MM.1S (cell line): Measurements from ENCODE around the gene REG1A.

Experiments
- CTCF ChIP-seq: fragments of 300-600 bp; sonication (generic); IDR thresholded peaks from 2 replicates; pipeline ENCODE4 v1.5.1; 2016; ENCODE audit warnings: antibody characterized with exemption, low read length, mixed read lengths
- EZH2 ChIP-seq: fragments of 300-600 bp; sonication (generic); optimal IDR thresholded peaks from 2 replicates; pipeline ENCODE3; 2017; ENCODE audit warnings: low read depth, mild to moderate bottlenecking, antibody characterized with exemption, low read length, mixed read lengths
- EZH2phosphoT487 ChIP-seq: fragments of 300-600 bp; sonication (generic); IDR thresholded peaks from 2 replicates; pipeline ENCODE4 v1.6.1; 2018; ENCODE audit warnings: antibody characterized with exemption, low read length

DNA sequence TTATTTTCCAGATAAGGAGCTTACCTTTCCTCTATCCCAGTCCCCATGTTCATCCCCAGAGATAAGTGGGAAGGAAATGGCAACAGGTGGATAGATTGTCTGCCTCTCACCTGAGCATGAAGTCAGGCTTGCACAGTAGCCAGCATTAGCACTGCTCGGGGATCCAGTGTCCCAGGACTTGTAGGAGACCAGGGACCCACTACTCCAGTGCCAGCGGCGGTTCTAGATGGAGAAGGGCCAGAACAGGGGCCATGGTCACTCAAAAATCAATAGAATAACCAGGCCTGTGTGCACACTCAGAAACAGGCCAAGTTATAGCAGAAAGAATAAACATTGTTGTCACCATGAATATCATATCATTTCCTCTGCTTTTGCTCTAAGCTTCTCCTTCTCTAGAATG, 34.9 kb upstream of the REG1A start:
- TF ChIP-seq CTCF (no peak), EZH2 (no peak), EZH2phosphoT487 (no peak)
